PFSK-1 (cell line): ENCODE data around the gene TNRC6B.

Source experiments
- FOXP2 ChIP-seq: optimal IDR thresholded peaks from 2 replicates; pipeline ENCODE3; 2011; ENCODE audit warnings: borderline replicate concordance, control low read depth, inconsistent platforms; ENCODE audit not compliant: insufficient read depth; ENCODE audit errors: extremely low read length, extremely low read depth
- POLR2AphosphoS5 ChIP-seq: IDR thresholded peaks from 2 replicates; pipeline ENCODE4 v1.6.1; 2012; ENCODE audit warnings: low read depth, mild to moderate bottlenecking, control low read depth, low read length, moderate library complexity
- SIN3A ChIP-seq: IDR thresholded peaks from 2 replicates; pipeline ENCODE4 v1.6.1; 2012; ENCODE audit warnings: mild to moderate bottlenecking, low read length, moderate library complexity, borderline replicate concordance; ENCODE audit not compliant: insufficient read depth
- TAF1 ChIP-seq: IDR thresholded peaks from 2 replicates; pipeline ENCODE4 v1.6.1; 2012; ENCODE audit warnings: low read length, control low read depth, borderline replicate concordance; ENCODE audit not compliant: insufficient read depth
- TF ChIP-seq, protein P1 (sequence below), 2 experiments: IDR thresholded peaks; 2 replicates each; pipeline versions ENCODE4 v1.6.1 to v1.8.0; 2011 to 2012; ENCODE audit warnings: low read depth in 2 of 2, low read length in 2 of 2, control low read depth in 1 of 2, inconsistent platforms in 1 of 2, mild to moderate bottlenecking in 1 of 2, moderate library complexity in 1 of 2; ENCODE audit not compliant: insufficient read depth in 1 of 2

TNRC6B gene

DNA sequence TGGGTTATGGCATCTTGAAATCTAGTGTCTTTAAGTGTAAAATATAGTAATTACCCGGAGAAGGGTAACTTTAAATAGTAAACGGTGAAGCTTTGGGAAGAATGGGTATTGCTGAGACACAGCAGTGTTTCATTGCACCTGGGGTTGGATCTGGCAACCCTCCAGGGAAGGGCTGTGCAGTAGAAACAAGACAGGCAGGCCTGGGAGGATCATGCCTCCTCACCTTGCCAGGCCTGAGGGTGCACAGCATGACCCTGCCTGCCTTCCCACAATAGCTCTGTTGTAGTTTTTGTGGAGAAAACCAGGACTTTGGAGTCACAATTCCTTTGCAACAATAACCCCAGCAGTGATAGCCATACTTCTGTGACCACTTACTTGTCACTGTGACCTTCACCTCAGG is 104.0 kb downstream of the TNRC6B start:
- no peak for TF ChIP-seq SIN3A
- TF ChIP-seq TAF1 = no peak
- no peak for TF ChIP-seq POLR2AphosphoS5
- TF ChIP-seq, protein P1, sequence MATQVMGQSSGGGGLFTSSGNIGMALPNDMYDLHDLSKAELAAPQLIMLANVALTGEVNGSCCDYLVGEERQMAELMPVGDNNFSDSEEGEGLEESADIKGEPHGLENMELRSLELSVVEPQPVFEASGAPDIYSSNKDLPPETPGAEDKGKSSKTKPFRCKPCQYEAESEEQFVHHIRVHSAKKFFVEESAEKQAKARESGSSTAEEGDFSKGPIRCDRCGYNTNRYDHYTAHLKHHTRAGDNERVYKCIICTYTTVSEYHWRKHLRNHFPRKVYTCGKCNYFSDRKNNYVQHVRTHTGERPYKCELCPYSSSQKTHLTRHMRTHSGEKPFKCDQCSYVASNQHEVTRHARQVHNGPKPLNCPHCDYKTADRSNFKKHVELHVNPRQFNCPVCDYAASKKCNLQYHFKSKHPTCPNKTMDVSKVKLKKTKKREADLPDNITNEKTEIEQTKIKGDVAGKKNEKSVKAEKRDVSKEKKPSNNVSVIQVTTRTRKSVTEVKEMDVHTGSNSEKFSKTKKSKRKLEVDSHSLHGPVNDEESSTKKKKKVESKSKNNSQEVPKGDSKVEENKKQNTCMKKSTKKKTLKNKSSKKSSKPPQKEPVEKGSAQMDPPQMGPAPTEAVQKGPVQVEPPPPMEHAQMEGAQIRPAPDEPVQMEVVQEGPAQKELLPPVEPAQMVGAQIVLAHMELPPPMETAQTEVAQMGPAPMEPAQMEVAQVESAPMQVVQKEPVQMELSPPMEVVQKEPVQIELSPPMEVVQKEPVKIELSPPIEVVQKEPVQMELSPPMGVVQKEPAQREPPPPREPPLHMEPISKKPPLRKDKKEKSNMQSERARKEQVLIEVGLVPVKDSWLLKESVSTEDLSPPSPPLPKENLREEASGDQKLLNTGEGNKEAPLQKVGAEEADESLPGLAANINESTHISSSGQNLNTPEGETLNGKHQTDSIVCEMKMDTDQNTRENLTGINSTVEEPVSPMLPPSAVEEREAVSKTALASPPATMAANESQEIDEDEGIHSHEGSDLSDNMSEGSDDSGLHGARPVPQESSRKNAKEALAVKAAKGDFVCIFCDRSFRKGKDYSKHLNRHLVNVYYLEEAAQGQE (IDR thresholded peaks at IDR 0.05; ENCODE audit: insufficient read depth in 1 of 2, low read depth in 2 of 2, low read length in 2 of 2) = no peak
- no peak for TF ChIP-seq FOXP2

DNA sequence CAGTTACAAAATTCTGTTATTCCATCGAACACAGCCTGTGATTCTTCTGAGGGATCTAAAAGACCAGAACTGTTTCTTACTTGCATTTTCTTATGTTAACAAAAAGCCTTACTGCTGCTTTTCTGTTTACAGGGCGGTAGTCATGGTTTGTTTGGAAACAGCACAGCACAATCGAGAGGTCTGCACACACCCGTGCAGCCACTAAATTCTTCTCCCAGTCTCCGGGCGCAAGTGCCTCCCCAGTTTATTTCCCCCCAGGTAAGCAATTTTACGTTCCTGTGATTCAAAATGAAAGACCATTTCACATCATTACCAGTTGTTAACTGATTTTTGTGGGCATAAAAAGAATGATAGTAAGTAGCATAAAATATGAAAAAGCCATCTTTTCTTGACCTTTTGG is 107.8 kb downstream of the TNRC6B start:
- no peak for TF ChIP-seq POLR2AphosphoS5
- TF ChIP-seq SIN3A = no peak
- no peak for TF ChIP-seq FOXP2
- TF ChIP-seq TAF1 = no peak
- TF ChIP-seq, protein P1 (IDR thresholded peaks at IDR 0.05; ENCODE audit: insufficient read depth in 1 of 2, low read depth in 2 of 2, low read length in 2 of 2) = no peak

DNA sequence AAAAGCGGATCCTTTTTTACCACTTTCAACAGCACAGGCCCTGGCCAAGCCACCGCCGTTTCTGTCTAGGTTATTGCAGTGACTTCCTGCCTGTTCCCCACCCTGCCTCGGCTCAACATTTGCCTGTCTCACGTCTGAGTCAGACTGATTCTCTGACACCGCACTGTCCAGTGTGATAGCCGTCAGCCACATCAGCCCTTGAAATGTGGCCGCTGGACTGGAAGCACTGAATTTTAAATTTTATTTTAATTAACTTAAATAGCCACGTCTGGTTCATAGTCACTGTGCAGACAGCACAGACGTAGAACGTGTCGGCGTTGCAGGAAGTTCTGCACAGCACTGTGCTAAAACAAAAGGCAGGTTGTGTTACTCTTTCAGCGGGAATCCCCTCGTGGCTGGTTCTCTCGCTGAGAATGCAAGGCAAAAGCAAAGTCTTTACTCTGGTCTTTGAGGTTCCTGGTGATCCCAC is 112.3 kb downstream of the TNRC6B start:
- TF ChIP-seq SIN3A (no peak), FOXP2 (no peak), TAF1 (no peak), POLR2AphosphoS5 (no peak)
- TF ChIP-seq, protein P1 (IDR thresholded peaks at IDR 0.05; ENCODE audit: insufficient read depth in 1 of 2, low read depth in 2 of 2, low read length in 2 of 2) = no peak

DNA sequence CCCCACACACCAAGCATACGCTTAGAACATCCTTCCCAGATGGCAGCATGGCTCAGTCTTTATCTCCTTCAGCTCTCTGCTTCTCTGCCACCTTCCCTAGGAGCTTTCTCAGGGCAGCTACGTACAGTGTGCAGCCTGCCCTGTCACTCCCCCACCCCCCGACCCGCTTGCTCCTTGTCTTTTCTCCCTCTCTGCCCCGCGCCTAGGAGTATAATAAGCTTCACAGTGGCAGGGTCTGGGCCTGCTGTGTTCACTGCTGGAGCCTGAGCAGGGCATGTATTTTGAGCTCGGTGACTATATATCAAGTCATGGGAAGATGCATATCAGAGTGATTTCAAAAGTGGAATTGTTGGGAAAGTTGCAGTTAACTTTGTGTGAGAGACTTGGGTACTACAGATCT is 112.8 kb downstream of the TNRC6B start:
- TF ChIP-seq, protein P1 (IDR thresholded peaks at IDR 0.05; ENCODE audit: insufficient read depth in 1 of 2, low read depth in 2 of 2, low read length in 2 of 2) = no peak
- no peak for TF ChIP-seq TAF1
- no peak for TF ChIP-seq FOXP2
- TF ChIP-seq SIN3A = no peak
- TF ChIP-seq POLR2AphosphoS5 = no peak

DNA sequence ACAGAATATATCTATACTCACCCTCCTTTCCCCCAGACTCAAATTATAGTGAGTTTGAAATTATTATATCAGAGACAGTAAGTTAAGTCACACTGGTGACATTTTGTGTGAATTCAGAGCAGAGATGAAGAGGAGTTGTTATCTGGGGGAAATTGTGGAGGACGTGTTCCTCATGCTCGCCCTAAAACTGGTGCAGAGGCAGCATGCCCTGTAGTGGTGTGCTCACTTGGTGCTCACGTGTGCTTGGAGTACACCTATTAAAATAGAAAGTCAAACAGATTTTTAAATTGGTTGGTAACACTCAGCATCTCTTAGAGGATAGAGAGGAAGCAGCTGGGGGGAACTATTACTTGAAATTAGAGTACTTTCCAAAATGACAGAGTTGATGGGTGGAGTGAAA is 117.0 kb downstream of the TNRC6B start:
- TF ChIP-seq TAF1 (no peak), POLR2AphosphoS5 (no peak), SIN3A (no peak), FOXP2 (no peak)
- TF ChIP-seq, protein P1 (IDR thresholded peaks at IDR 0.05; ENCODE audit: insufficient read depth in 1 of 2, low read depth in 2 of 2, low read length in 2 of 2) = no peak
